ENCODE measurements around the gene PPP2R5B. TPM values are rescaled to one million over a fixed set of nuclear protein-coding genes. Genes with fewer than 3 reads are reported as not detected.

The PPP2R5B gene
- total and polyA plus RNA-seq, 9 of the 15 experiments (the other 6 are each of a cell fraction or from before 2014, with no cell fraction given), result 0.10 to 7.8 (median 3.3) TPM

DNA sequence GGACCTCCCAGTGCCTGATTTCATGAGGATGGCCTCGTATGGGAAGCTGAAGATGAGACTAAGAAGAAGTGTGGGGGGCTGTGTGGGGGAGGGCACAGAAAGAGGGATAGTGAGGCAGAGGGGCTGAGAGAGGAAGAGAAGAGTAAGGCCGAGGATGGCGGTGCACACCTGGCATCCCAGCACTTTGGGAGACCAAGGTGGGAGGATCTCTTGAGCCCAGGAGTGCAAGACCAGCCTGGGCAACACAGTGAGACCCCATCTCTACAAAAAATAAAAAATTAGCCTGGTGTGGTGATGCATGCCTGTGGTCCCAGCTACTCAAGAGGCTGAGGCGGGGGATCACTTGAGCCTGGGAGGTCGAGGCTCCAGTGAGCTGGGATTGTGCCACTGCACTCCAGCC is 32.6 kb upstream of the PPP2R5B start:
- intact Hi-C loops (cut with micrococcal nuclease), result loop anchor here (5.0 kb wide), 1 partner anchor 105 kb away; no protein-coding TSS in a partner anchor
- 68% methylated on average over 5 of the region's 5 CpGs for WGBS (ENCODE audit: insufficient coverage, low coverage, missing lambda C conversion rate)
- no peak overlapping the region for H2AFZ ChIP-seq (ENCODE audit: low read depth, low read length)
- H3K4me1 ChIP-seq (replicated peaks in 1 of 2; ENCODE audit: control insufficient read depth in 2 of 2, insufficient read depth in 2 of 2, low read length in 2 of 2), result peaks cover 32 to 96% of the 10 kb centered on the region in 2 experiments
- ChIA-PET POLR2A (interaction anchor here (1.1 to 1.5 kb wide), 3 partner anchors 12 to 43 kb away, joined by 3 to 4 read pairs (median 4); no protein-coding TSS in a partner anchor), CTCF (ENCODE audit: low intra/inter-chr PET ratio) (no interaction called here)
- H3K9me1 ChIP-seq (ENCODE audit: control insufficient read depth, insufficient read depth, low read length), result no peaks in the 10 kb centered on the region
- BruUV-seq (replicated peaks), result no TSS peak
- H3K36me3 ChIP-seq (ENCODE audit: control insufficient read depth, insufficient read depth, low read length), result peaks cover 19% of the 10 kb centered on the region; the same call in 1 of the 3 replicates
- in situ Hi-C loops (cut with MboI), result loop anchor here (5.0 kb wide), 2 partner anchors 45 to 105 kb away; no protein-coding TSS in a partner anchor
- ATAC-seq (no peak), FAIRE-seq (no peak), DNase-seq (ENCODE audit: extremely low read depth in 1 of 4, low spot score in 3 of 4) (no peak)
- H3K4me3 ChIP-seq, result no peak overlapping the region
- H3K9me3 ChIP-seq (replicated peaks; ENCODE audit: control insufficient read depth, insufficient read depth, low read depth, low read length), result no peaks in the 10 kb centered on the region
- no peaks in the 10 kb centered on the region for H3K27me3 ChIP-seq (ENCODE audit: control insufficient read depth in 2 of 2, insufficient read depth in 2 of 2, low read length in 2 of 2)
- H4K20me1 ChIP-seq (replicated peaks; ENCODE audit: control insufficient read depth, insufficient read depth, low read length), result no peaks in the 10 kb centered on the region
- no peaks in the 10 kb centered on the region for H3K79me2 ChIP-seq (ENCODE audit: control insufficient read depth, insufficient read depth, low read length)
- no peak overlapping the region for H3K4me2 ChIP-seq (ENCODE audit: insufficient read depth, low read length)
- H3K9ac ChIP-seq (ENCODE audit: insufficient read depth in 1 of 2, low read depth in 2 of 2, low read length in 2 of 2), result peak overlapping the region in 1 of 2 experiments; percentile 71; a peak in 2 of 4 replicates
- no peak overlapping the region; the same call in 2 of the 3 replicates for H3K27ac ChIP-seq (ENCODE audit: extremely low read depth, low read depth, low read length)
- TF ChIP-seq ZNF121 (CRISPR knock-in tag; conservative IDR thresholded peaks at IDR 0.05) (peak; percentile 83), PHB2 (IDR thresholded peaks at IDR 0.05; ENCODE audit: low read depth) (no peak), ZBTB40 (IDR thresholded peaks at IDR 0.05) (no peak), ZBTB40 (CRISPR knock-in tag; IDR thresholded peaks at IDR 0.05) (no peak)
